ENCODE data around the gene ZDHHC14. TPM values are rescaled to one million over a fixed set of nuclear protein-coding genes. Genes with fewer than 3 reads are reported as not detected.

Gene ZDHHC14
- polyA plus RNA-seq, 3 donors: 19.1 to 24.5 (median 21.2) TPM

DNA sequence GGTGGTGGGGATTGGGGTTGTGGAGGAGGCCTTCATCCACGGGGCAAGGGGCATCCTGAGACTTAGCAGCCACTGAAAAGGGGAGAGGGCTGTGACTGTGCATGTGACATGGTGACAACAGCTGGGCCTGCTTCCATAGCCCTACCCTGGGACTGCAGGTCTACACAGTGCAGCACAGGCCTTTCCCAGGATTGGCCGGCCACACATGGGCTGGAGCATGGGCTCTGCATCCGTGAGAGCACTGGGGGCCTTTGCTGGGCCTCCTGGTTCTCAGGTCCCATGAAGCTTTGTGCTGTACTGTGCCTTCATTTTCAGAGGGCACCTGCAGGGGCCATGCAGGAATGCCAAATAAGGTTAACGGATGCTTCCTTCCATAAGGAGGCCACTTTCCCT lies 56.0 kb downstream of the ZDHHC14 start:
- no peak for DNase-seq

GRCh38 chr6:157438611-157439111 lies 57.7 kb downstream of the ZDHHC14 start:
- DNase-seq: no peak

GRCh38 chr6:157440171-157440570 lies 59.2 kb downstream of the ZDHHC14 start:
- DNase-seq: no peak

- DNase-seq: no peak
These were observed 61.3 kb downstream of the ZDHHC14 start for GRCh38 chr6:157442291-157442690.

- no peak for DNase-seq
These were observed 62.2 kb downstream of the ZDHHC14 start for GRCh38 chr6:157443066-157443800.

DNA sequence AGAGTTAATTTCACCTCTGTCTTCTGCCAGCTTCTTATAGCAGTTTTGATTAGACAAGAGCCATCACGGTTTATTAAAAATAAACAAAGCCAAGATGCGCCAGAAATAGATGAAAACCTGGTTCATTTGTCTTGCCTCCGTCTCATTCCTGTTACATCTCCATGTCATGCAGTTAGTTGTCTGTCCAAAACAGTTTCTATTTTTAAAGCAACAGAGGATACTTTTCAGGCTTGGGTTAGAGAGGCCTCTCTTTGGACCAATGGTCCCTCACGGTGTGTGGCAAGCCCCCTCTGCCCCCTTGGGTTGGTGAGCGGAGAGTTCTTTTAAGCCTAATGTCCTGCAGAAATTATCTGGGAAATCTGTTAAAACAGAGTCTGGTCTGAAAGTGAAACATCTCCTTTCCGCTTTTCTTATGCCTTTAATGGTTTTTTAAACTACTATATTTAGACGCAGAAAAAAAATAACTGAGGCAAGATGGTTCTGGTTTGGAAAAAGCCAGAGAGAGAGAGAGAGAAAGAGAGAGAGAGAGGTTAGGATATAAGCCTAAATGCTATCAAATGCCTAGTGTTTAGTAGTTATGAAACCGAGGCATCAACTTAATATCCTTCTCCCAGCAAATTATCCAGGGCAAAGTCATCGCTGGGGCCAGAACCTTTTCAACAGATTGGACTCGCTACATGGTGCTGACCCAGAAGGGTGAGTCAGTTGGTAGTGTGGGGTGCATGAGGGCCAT lies 64.5 kb downstream of the ZDHHC14 start:
- no peak for DNase-seq

GRCh38 chr6:157447735-157448134 lies 66.7 kb downstream of the ZDHHC14 start:
- DNase-seq: no peak

- no peak for DNase-seq
These were observed 68.6 kb downstream of the ZDHHC14 start for GRCh38 chr6:157449610-157450009.

- DNase-seq: no peak
These were observed 70.1 kb downstream of the ZDHHC14 start for GRCh38 chr6:157450931-157451742.

- DNase-seq: no peak
These were observed 71.1 kb downstream of the ZDHHC14 start for GRCh38 chr6:157452096-157452495.

- DNase-seq: no peak
These were observed 72.1 kb downstream of the ZDHHC14 start for GRCh38 chr6:157453131-157453530.

DNA sequence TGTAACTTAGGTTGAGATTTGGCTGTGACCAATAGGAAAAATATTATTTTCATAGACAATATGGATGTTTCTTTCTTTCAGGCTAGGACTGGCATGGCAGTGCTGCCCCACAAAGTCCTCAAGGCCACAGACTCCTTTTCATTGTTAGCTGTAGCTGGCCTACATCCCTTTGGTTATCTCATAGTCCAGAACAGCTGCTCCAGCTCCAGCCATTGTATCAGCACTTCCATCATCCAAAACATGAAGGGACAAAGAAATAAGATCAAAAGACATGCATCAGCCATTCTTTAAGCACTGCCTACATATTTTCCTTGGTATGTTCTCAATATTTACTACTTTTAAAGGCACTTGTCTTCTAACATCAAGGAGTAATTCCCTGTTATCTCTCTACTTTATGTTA lies 73.0 kb downstream of the ZDHHC14 start:
- DNase-seq: no peak

DNA sequence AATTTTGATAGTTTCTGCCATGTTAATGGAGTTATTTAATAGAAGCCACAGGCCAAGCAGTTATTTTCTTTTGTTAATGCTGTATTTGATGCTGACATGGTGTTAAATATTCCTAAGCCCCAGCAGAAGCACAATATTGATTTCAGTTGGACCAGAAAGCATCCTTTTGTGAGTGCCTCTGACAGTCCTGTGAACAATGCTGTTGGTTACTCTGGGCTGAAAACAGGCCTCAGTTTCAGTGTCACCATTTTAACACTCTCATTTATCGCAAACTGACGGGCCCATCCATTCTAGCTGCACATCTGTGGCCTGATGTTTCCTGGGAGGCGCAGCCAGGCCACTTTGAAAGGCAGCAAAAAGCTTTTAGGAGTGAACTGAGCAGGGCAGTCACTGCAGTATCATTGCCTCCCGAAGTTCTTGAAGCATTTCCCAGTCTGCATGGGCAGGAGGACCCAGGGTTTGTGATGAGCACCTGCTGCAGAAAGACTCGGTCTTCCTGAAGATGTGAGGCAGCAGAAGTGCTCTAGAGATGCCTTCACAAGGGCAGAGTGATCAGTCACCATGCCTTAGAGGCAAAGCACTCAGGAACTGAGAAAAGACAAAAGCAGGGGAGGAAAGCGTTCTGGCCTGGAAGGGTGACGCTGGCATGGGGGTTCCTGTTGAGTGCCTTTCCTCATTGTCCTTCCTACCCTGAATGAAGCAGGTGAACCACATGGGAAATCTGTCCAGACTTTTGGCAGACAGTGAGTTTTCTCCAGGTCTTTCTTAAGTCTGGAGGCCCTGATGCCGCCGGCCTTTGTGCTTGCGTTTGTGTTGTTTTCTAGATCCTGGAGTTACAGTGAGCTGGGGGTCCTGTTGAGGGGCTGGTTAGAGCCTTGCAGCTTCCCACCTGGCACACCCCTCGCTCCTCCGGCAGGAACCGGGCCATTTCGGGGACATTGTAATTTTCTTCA lies 74.0 kb downstream of the ZDHHC14 start:
- DNase-seq: no peak

GRCh38 chr6:157455731-157456523 lies 74.9 kb downstream of the ZDHHC14 start:
- DNase-seq: no peak

DNA sequence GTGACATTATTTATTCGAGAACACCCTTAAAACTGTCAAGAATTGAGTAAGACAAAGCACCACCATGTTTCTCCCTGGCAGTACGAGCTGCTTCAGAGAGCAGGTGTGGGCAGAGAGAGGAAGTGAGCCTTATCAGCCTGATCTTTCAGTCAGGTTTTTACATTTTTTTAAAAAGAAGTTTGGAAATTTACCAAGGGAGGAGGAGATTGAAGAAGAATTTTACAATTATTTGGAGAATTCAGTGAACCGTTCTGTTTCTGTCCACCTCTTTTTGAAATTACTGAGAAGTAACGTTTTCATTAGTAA lies 75.5 kb downstream of the ZDHHC14 start:
- no peak for DNase-seq

- no peak for DNase-seq
These were observed 76.8 kb downstream of the ZDHHC14 start for GRCh38 chr6:157457787-157458186.

GRCh38 chr6:157459327-157459726 lies 78.3 kb downstream of the ZDHHC14 start:
- DNase-seq: no peak

DNA sequence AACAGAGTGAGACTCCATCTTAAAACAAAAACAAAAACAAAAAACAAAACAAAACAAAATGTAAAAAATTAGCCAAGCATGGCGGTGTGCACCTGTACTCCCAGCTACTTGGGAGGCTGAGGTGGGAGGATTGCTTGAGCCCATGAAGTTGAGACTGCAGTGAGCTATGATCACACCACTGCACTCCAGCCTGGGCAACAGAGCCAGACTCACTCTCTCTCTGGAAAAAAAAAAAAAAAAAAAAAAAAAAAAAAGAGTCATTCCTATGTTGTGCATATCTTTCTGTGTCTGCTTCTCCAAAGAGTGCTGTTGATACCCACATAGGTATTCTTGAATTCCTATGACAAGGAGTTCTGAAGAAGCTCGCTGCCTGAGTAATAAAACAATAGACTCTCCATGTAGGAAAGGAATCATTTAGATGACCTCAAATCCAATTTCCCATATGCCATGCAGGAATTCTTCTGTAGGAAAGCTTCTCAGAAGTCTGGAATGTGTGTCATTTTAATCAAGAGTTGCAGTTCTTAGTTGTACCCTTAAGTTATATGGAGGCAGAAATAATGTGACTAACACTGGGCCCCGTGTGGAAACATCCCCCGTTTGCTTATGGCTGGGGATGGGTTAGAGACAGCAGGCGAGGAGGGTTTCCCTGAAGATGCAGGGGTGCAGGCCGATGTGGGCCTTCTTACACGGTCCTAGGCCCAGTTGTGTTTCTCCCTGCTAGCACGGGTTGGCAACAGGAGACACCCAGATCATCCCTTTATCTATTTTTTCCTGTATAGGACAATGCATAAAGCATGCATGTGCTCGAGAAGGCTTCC lies 79.4 kb downstream of the ZDHHC14 start:
- no peak for DNase-seq
